ENCODE data around the gene NFKBIL1.

DNA sequence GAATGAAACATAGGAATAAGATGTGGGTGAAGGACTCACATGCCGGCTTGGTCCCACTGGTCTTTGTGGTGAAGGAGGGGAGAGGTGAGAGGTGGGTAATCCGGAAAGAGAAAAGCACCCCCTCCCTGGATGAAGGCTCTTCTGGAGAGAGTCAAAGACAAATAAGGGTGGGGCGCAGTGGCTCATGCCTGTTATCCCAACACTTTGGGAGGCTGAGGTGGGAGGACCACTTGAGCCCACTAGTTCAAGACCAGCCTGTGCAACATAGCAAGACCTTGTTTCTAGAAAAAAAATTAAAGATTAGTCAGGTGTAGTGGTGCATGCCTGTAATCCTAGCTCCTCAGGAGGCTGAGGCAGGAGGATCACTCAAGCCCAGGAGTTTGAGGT lies 31.7 kb downstream of the NFKBIL1 start:
- TF ChIP-seq, protein P1, sequence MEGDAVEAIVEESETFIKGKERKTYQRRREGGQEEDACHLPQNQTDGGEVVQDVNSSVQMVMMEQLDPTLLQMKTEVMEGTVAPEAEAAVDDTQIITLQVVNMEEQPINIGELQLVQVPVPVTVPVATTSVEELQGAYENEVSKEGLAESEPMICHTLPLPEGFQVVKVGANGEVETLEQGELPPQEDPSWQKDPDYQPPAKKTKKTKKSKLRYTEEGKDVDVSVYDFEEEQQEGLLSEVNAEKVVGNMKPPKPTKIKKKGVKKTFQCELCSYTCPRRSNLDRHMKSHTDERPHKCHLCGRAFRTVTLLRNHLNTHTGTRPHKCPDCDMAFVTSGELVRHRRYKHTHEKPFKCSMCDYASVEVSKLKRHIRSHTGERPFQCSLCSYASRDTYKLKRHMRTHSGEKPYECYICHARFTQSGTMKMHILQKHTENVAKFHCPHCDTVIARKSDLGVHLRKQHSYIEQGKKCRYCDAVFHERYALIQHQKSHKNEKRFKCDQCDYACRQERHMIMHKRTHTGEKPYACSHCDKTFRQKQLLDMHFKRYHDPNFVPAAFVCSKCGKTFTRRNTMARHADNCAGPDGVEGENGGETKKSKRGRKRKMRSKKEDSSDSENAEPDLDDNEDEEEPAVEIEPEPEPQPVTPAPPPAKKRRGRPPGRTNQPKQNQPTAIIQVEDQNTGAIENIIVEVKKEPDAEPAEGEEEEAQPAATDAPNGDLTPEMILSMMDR (IDR thresholded peaks at IDR 0.05), result no peak
- TF ChIP-seq MXI1 (IDR thresholded peaks at IDR 0.05; ENCODE audit: low read depth, low read length), result no peak
